GM18519 (cell line): ENCODE data around the gene INTS1.

Experiments used
- ATAC-seq: cut with Tn5 transposase; IDR thresholded peaks from one replicate; pipeline ENCODE4 v1.9.1; 2021; ENCODE audit warnings: mild to moderate bottlenecking, moderate library complexity; ENCODE audit not compliant: unreplicated experiment, low FRiP score

The INTS1 gene

DNA sequence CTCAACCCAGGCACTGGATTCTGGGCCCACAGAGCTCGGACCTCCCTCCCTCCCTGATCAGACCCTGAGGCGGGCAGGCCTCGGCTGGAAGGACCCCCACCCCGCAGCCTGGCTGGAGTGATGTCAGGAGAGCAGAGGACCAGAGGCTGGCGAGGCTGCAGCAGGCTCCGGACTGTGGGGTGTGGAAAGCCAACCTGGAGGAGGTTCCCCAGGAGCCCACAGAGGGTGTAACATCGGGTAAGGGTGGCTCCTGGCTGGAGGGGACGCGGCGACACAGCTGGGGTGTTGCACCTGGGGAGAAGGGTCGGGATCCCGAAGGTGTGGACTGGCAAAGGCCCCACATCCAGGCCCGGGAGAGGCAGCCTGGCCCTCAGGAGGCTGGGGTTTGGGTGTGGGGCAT lies 36.0 kb downstream of the INTS1 start:
- ATAC-seq: no peak

GRCh38 chr7:1466524-1467271 lies 37.5 kb downstream of the INTS1 start:
- no peak for ATAC-seq

GRCh38 chr7:1464694-1465093 lies 39.5 kb downstream of the INTS1 start:
- ATAC-seq: no peak

DNA sequence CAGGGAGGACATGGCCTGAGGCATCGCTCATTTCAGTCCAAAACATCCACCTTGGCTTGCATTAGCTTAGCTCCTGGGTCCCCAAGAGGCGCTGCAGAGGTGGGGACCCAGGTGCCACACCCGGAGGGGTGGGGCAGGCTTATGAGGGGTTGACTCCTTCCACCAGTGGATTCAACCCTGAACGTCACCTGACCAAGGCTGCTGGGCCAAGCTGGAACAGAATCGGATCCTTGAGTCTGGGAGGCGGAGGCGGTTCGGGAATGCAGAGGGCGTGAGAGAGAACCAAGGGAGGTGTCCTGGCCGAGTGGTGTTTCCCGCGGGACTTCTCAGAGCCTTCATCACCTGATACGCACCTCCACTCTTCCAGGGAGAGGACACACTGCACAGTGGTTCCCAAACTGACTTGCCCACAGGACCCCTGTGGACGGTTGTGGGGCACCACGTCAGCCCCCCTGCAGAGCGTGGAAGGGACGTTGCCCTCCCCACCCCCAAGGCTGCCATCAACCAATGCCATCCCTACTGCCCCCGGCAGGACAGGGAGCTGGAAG lies 40.4 kb downstream of the INTS1 start:
- ATAC-seq: no peak

DNA sequence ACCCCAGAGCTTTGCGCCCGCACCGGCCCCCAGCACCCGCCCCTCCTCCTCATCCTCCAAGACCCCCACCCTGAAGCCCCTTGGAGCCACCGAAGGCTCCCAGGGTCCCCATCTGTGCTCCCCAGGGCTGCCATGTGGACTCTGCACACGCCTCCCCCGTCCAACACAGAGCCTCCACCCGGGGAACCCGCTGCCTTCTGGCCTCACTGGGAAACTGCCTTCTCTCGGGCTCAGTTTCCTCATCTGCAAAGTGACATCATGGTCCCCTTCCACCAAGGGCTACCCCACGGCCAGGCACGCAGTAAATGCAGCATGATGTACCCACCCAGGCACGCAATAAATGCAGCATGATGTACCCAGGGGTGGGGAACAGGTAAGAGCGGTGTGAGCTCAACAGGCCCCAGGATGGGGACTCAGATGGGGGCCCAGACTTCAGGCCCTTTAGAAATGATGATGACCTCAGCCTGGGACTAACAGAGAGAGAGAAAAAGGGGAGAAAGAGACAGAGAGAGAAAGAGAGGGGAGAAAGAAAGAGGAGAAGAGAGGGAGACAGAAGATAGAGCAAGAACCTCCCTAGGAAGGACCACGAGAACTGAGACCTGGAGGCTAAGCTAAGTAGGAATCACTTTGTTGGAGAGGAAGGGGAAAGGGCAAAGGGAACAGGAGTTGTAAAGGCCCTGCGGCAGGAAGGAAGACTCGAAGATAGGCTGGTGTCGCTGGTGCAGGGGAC lies 42.4 kb downstream of the INTS1 start:
- no peak for ATAC-seq

- ATAC-seq: no peak
Observed at GRCh38 chr7:1460821-1461645, 43.2 kb downstream of the INTS1 start.

- no peak for ATAC-seq
Observed at GRCh38 chr7:1459920-1460820, 44.0 kb downstream of the INTS1 start.

DNA sequence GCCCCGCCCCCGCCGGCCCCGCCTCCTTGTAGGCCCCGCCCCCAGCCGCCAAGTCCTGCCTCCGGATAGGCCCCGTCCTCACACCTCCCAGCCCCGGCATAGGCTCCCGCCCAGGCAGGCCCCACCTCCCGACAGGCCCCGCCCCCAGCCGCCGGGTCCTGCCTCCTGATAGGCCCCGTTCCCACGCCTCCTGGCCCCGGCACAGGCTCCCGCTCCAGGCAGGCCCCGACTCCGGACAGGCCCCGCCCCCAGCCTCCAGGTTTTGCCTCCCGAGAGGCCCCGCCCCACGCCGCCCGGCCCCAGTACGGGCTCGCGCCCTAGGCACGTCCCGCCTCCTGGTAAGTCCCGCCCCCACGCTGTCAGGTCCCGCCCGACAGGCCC lies 44.7 kb downstream of the INTS1 start:
- peak; percentile 84 for ATAC-seq

DNA sequence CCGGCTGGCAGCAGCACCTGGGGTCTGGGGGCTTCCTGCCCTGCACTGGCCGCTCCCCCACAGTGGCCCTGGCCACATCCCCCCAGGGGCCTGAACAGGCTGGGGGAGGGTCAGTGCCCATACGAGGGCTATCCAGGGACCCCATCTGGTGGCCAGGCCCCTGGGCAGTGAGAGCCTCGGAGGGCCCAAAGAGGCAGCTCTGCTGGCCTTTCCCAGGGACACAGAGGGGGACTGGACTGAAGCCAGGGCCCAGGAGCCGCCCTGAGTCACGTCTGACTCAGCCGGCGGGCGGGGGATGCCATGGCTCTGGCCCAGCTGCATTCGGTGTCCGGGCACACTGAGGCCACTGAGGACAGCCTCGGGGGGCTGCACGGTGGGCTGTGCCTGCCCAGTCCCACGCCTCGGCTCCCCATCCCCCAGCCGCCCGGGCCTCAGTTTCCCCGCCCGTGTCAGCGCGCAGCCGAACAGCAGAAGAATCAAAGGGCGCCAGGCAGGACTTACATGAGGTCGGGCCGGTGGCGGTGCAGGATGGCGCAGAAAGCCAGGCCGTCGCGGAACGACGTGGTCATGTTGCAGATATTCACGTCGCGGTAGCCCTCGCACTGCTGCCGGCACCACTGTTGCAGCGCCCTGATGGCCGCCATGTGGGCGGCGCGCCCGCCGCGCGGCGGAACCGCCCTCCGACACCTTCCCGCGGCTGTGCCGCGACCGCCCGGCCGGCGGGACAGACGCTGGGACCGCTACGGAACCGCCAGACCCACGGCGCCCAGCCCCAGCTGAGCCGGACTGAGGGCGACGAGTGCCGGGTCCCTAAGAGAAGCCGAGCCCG lies 45.3 kb downstream of the INTS1 start, which contains the start of gene MICALL2:
Gene MICALL2, minus strand, starts transcription at position 788 of the 829 bp plus-strand sequence. Its CDS starts 144 bp downstream, at position 644.
- peak; percentile 7 for ATAC-seq

DNA sequence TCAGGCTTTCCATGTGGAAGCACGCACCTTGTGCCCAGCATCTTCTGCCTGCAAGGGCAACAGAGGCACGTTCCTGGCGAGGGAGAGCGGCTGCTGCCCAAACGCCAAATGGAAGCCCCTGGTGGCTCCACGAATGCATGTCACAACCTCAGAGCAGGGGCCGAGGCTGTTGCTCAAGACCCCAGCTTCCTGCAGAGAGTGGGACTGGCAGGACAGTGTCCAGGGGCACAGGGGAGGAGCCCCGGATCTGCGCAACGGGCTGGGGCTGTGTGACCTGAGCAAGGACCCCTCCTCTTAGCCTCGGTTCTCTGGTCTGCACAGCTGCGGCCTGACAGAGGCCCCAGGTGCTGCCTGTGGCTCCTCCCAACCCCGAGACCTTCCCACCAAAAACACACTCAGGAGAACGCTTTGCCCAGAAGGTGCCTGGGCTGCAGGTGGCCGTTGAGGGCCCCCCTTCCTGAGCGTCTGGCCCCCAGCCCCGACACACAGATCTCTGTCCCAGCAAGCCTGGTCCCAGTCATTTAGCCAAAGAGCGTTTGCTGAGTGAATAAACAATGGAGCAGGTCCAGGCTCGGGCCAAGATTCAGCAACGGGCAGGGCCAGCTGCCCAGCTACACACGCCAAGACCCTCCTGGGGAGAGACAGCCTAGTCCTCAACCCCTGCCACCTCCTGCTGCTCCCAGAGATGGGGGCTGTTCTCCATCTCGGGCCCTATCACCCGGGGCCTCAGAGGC lies 46.1 kb downstream of the INTS1 start:
- no peak for ATAC-seq

DNA sequence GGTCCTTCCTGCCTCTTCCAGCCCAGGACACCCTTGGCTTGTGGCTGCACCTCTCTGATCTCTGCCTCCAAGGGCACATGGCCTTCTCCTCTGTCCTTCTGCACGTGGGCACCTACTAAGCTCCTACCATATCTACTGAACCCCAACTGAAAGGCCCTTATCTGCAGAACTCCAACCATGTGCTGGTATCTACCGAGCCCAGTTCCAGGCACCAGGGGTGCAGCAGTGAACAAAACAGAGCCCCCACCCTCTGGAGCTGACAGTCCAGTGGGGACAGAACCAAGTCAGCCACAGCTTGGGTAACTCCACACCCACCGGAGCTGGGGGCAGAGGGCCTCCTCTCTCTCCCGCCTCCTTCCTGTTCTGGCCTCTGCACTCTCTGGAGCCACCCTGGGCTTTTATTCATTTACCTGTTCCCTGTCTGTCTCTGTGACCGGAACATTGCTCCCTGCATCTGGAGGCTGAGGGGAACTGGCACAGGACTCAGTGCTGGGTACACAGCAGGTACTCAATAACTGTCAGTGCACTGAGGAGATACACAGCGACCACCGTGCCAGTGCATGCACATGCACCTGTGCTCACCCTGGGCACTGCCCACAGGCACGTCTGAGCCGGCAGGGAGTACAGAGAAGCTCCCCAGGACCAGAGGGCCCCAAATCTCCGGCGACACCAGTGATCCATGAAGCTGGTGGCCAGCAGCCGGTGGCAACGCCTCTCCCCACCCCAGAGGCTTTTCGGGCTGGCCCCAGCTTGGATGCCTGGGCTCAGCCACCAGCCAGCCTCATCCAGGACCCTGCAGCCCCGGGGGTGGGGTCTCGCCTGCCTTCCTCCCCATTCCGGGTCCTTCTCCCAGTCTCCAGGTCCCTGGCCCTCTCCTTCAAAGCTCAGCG lies 46.9 kb downstream of the INTS1 start:
- no peak for ATAC-seq

GRCh38 chr7:1455955-1456354 lies 48.2 kb downstream of the INTS1 start:
- ATAC-seq: no peak

GRCh38 chr7:1455241-1455939 lies 48.8 kb downstream of the INTS1 start:
- ATAC-seq: no peak

DNA sequence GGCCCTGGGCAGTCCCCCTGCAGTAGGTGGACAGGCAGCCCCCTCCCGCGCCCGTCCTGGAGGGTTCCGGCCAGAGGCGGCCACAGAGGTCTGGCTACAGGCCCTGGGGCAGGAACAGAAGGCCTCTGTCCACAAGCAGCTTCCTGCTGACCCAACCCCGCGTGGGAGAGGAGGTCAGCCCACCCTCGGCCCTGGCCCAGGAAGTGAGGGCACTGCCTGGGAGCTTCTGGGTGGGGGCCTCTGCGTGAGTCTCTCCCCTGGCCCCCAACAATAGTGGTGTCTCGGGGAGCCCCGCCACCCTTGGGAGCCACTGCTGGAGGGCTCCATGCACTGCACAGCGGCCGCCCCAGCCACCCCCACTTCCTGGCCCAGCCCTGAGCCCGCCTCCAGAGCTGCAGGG lies 49.6 kb downstream of the INTS1 start:
- no peak for ATAC-seq

- no peak for ATAC-seq
Observed at GRCh38 chr7:1452205-1452604, 52.0 kb downstream of the INTS1 start.

DNA sequence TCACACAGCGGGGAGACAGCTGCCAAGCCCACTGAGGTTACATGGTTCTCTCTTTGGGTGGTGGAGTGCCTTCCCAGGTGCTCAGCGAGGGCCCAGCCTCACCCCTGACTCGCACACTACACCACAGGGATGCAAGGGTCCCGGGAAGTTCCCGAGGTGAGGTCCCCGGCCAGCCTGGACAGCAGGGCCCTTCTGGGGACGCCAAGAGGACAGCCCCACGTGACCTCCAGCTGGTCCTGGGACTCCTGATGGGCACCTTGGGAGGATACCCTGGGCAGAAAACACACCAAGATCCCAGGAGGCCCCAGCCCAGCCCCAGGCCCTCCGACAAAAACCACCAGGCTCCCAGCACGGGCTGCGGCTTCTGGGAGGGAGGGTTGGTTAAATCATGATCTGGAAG lies 53.2 kb downstream of the INTS1 start:
- no peak for ATAC-seq

- no peak for ATAC-seq
Observed at GRCh38 chr7:1450431-1450830, 53.8 kb downstream of the INTS1 start.
